Measurements from ENCODE around the gene CHD8. TPM values are rescaled to one million over a fixed set of nuclear protein-coding genes. Genes with fewer than 3 reads are reported as not detected.

CHD8 gene
- total RNA-seq, 1 donor from 2014 or later = 72.6 TPM

- peaks cover 46% of the 10 kb centered on the region for H3K36me3 ChIP-seq
- intact Hi-C loops (cut with DNase I) = no loop called here
- H3K9me3 ChIP-seq = no peaks in the 10 kb centered on the region
- no peak for TF ChIP-seq CTCF (IDR thresholded peaks at IDR 0.05)
- no peak for DNase-seq
- H3K4me3 ChIP-seq = no peak overlapping the region
- ATAC-seq = no peak
- H3K4me1 ChIP-seq = no peaks in the 10 kb centered on the region
- H3K27ac ChIP-seq = no peak overlapping the region
- H3K27me3 ChIP-seq = no peaks in the 10 kb centered on the region
Observed at GRCh38 chr14:21350539-21350938, 105.4 kb downstream of the CHD8 start.

- Histone ChIP-seq H3K27me3 (no peaks in the 10 kb centered on the region), H3K36me3 (peaks cover 14% of the 10 kb centered on the region), H3K4me3 (no peak overlapping the region), H3K4me1 (no peaks in the 10 kb centered on the region), H3K27ac (no peak overlapping the region), H3K9me3 (no peaks in the 10 kb centered on the region)
- no peak for TF ChIP-seq CTCF (IDR thresholded peaks at IDR 0.05)
- intact Hi-C loops (cut with DNase I) = no loop called here
- ATAC-seq = no peak
- DNase-seq = no peak
Observed at GRCh38 chr14:21347201-21347600, 108.7 kb downstream of the CHD8 start.

GRCh38 chr14:21346532-21347135, 109.3 kb downstream of the CHD8 start:
- Histone ChIP-seq H3K27ac (no peak overlapping the region), H3K4me1 (no peaks in the 10 kb centered on the region), H3K27me3 (no peaks in the 10 kb centered on the region), H3K4me3 (no peak overlapping the region), H3K9me3 (no peaks in the 10 kb centered on the region), H3K36me3 (peaks cover 9% of the 10 kb centered on the region)
- DNase-seq = no peak
- TF ChIP-seq CTCF (IDR thresholded peaks at IDR 0.05) = no peak
- intact Hi-C loops (cut with DNase I) = no loop called here
- no peak for ATAC-seq

- intact Hi-C loops (cut with DNase I) = no loop called here
- Histone ChIP-seq H3K27ac (no peak overlapping the region), H3K4me1 (no peaks in the 10 kb centered on the region), H3K27me3 (no peaks in the 10 kb centered on the region), H3K4me3 (no peak overlapping the region), H3K36me3 (no peaks in the 10 kb centered on the region), H3K9me3 (no peaks in the 10 kb centered on the region)
- DNase-seq (no peak), ATAC-seq (peak; percentile 64)
- no peak for TF ChIP-seq CTCF (IDR thresholded peaks at IDR 0.05)
Observed at GRCh38 chr14:21343035-21343794, 112.7 kb downstream of the CHD8 start.

Other genes with a start within 250 kb of the CHD8 start
- 368 TPM for gene HNRNPC, start 186.7 kb downstream of the CHD8 start, total RNA-seq
- 1.7 TPM for gene RPGRIP1, start 176.0 kb downstream of the CHD8 start, total RNA-seq
- 48.8 TPM for gene SUPT16H, start 72.1 kb downstream of the CHD8 start, total RNA-seq
- gene RAB2B, start 20.8 kb upstream of the CHD8 start, total RNA-seq = 36.9 TPM
- 69.4 TPM for gene TOX4, start 21.1 kb upstream of the CHD8 start, total RNA-seq
- 48.6 TPM for gene METTL3, start 55.2 kb upstream of the CHD8 start, total RNA-seq
- 8.1 TPM for gene SALL2, start 70.2 kb upstream of the CHD8 start, total RNA-seq
- gene OR10G3, start 124.0 kb upstream of the CHD8 start, total RNA-seq = not detected
- not detected for gene OR10G2, start 178.8 kb upstream of the CHD8 start, total RNA-seq
- not detected for gene OR4E2, start 197.7 kb upstream of the CHD8 start, total RNA-seq
- not detected for gene OR4E1, start 217.7 kb upstream of the CHD8 start, total RNA-seq